Mesenchymal stem cell (in vitro differentiated cells and primary cell): ENCODE measurements around the gene ZFYVE21. TPM values are rescaled to one million over a fixed set of nuclear protein-coding genes. Genes with fewer than 3 reads are reported as not detected.

Source experiments
- DNase-seq: peaks from one replicate; pipeline ENCODE4 v3.0.0-alpha.2; 2013
- H2AFZ ChIP-seq: one replicate; pipeline ENCODE4 v1.6.1; 2013; ENCODE audit warnings: low read depth, mild to moderate bottlenecking, control low read depth, inconsistent platforms, low read length, moderate library complexity
- H2AK5ac ChIP-seq: 2 replicates; pipeline ENCODE4 v1.6.1; 2013; ENCODE audit warnings: low read length, moderate library complexity, mild to moderate bottlenecking, inconsistent platforms; ENCODE audit not compliant: severe bottlenecking
- H2BK120ac ChIP-seq: one replicate; pipeline ENCODE4 v1.6.1; 2013; ENCODE audit warnings: low read depth, mild to moderate bottlenecking, inconsistent platforms, low read length, moderate library complexity
- H2BK12ac ChIP-seq, 2 experiments: one replicate each; pipeline ENCODE4 v1.6.1; 2013; ENCODE audit warnings: inconsistent platforms in 2 of 2, low read length in 2 of 2, mild to moderate bottlenecking in 2 of 2, moderate library complexity in 2 of 2, control low read depth in 1 of 2
- H2BK15ac ChIP-seq: one replicate; pipeline ENCODE4 v1.6.1; 2013; ENCODE audit warnings: mild to moderate bottlenecking, low read depth, inconsistent platforms; ENCODE audit not compliant: poor library complexity, severe bottlenecking
- H2BK5ac ChIP-seq: 2 replicates; pipeline ENCODE4 v1.6.1; 2013; ENCODE audit warnings: low read depth, mild to moderate bottlenecking, low read length, control low read depth, inconsistent platforms; ENCODE audit not compliant: poor library complexity, severe bottlenecking
- H3K14ac ChIP-seq, 2 experiments: one replicate each; pipeline ENCODE4 v1.6.1; 2013; ENCODE audit warnings: inconsistent platforms in 2 of 2, low read length in 2 of 2, control low read depth in 1 of 2, mild to moderate bottlenecking in 1 of 2, moderate library complexity in 1 of 2
- H3K18ac ChIP-seq, 2 experiments: one replicate each; pipeline ENCODE4 v1.6.1; 2013; ENCODE audit warnings: inconsistent platforms in 2 of 2, low read length in 2 of 2, control low read depth in 1 of 2, low read depth in 1 of 2, mild to moderate bottlenecking in 1 of 2
- H3K23ac ChIP-seq, 2 experiments: one replicate each; pipeline ENCODE4 v1.6.1; 2013; ENCODE audit warnings: inconsistent platforms in 2 of 2, low read length in 2 of 2, mild to moderate bottlenecking in 2 of 2, moderate library complexity in 2 of 2, control low read depth in 1 of 2
- H3K27ac ChIP-seq: 2 replicates; pipeline ENCODE4 v1.5.1; 2013; ENCODE audit warnings: mild to moderate bottlenecking, moderate library complexity, low read length, control low read depth, inconsistent platforms; ENCODE audit not compliant: poor library complexity, severe bottlenecking
- H3K27me3 ChIP-seq, 2 experiments: 2 replicates each; pipeline versions ENCODE4 v1.6.1 to v1.7.0; 2013; ENCODE audit warnings: low read length in 2 of 2, mild to moderate bottlenecking in 2 of 2, moderate library complexity in 2 of 2, control low read depth in 1 of 2, inconsistent platforms in 1 of 2; ENCODE audit not compliant: control insufficient read depth in 1 of 2, insufficient read depth in 1 of 2
- H3K36me3 ChIP-seq, 2 experiments: 2 replicates each; pipeline versions ENCODE4 v1.6.1 to v1.7.0; 2013; ENCODE audit warnings: low read length in 2 of 2, control low read depth in 1 of 2, inconsistent platforms in 1 of 2, low read depth in 1 of 2, mild to moderate bottlenecking in 1 of 2; ENCODE audit not compliant: insufficient read depth in 2 of 2, control insufficient read depth in 1 of 2
- H3K4ac ChIP-seq, 2 experiments: one replicate each; pipeline ENCODE4 v1.6.1; 2013; ENCODE audit warnings: inconsistent platforms in 2 of 2, low read length in 2 of 2, mild to moderate bottlenecking in 2 of 2, moderate library complexity in 2 of 2, control low read depth in 1 of 2, low read depth in 1 of 2
- H3K4me1 ChIP-seq: 2 replicates; pipeline ENCODE4 v1.6.1; 2013; ENCODE audit warnings: low read depth, low read length, control low read depth; ENCODE audit not compliant: control insufficient read depth, insufficient read depth
- H3K4me2 ChIP-seq: 2 replicates; pipeline ENCODE4 v1.6.1; 2013; ENCODE audit warnings: low read length, mild to moderate bottlenecking, inconsistent platforms; ENCODE audit not compliant: poor library complexity, severe bottlenecking
- H3K4me3 ChIP-seq, 2 experiments: 2 replicates each; pipeline versions ENCODE4 v1.5.1 to v1.7.0; 2013; ENCODE audit warnings: low read length in 2 of 2, mild to moderate bottlenecking in 2 of 2, control low read depth in 1 of 2, low read depth in 1 of 2; ENCODE audit not compliant: insufficient read depth in 1 of 2
- H3K79me1 ChIP-seq: replicated peaks from 2 replicates; pipeline ENCODE4 v1.6.1; 2013; ENCODE audit warnings: mild to moderate bottlenecking, control low read depth, low read length, inconsistent platforms; ENCODE audit not compliant: poor library complexity, severe bottlenecking
- H3K9ac ChIP-seq: 2 replicates; pipeline ENCODE4 v1.7.0; 2013; ENCODE audit warnings: mild to moderate bottlenecking, low read length, moderate library complexity
- H3K9me3 ChIP-seq: 2 replicates; pipeline ENCODE4 v1.7.0; 2013; ENCODE audit warnings: mild to moderate bottlenecking, low read length; ENCODE audit not compliant: control insufficient read depth
- H4K8ac ChIP-seq: one replicate; pipeline ENCODE4 v1.6.1; 2013; ENCODE audit warnings: inconsistent platforms, mild to moderate bottlenecking, low read length, moderate library complexity
- H4K91ac ChIP-seq: one replicate; pipeline ENCODE4 v1.6.1; 2013; ENCODE audit warnings: mild to moderate bottlenecking, low read length, inconsistent platforms
- WGBS: methylation state at CpG from one replicate; pipeline ENCODE4 v1.1.7; 2013; ENCODE audit warnings: mixed read lengths; 5-methylcytosine and 5-hydroxymethylcytosine counted together
- polyA plus RNA-seq, 2 experiments: library from polyadenylated mRNA; stranded (reverse); fragments of 200-250 nt; gene quantifications; one replicate each; pipeline ENCODE4 v1.2.3, GENCODE V29; 2013

Gene ZFYVE21
- 44.0 TPM for polyA plus RNA-seq (2013, experiment 1 of 2)
- polyA plus RNA-seq (2013, experiment 2 of 2) = 43.8 TPM

DNA sequence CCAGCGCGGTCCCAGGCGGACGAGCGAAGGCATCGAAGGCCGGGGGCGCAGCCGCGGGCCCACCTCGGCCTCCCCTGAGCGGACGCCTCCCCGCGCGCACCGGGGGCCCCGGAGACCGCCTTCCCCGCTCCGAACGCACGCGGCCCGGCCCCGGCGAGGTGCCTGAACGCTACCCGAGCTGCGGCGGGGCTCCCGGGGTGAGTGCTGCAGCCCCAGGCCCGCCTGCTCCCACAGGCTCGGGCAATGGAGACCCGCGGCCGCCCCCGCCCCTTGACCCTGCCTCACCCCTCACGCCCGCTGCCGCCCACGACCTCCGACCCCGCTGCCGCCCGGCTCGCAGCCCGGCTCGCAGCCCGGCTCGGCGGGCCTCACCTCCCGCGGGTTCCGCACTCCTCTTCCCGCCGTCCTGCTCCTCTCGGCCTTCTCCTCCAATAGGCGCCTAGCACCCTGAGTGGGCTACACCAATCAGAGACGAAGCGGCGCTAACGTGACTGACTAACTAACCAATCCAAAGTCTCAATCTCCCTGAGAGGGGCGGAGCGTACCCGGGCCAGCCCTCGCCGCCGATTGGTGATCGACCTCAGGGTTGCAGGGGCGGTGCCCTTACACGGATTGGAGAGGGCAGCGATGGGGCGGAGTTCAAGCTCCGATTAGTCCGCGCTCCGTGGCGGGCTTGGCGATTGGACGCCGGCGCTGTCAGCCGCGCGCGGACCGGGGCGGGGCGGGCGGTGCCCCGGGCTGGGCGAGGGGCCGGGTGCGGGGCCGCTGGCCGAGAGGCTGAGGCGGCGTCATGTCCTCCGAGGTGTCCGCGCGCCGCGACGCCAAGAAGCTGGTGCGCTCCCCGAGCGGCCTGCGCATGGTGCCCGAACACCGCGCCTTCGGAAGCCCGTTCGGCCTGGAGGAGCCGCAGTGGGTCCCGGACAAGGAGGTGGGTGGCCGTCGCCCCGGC is at the start of gene ZFYVE21, which contains the start of gene XRCC3:
ZFYVE21 (plus strand) TSS at position 759 of the 949 bp plus-strand sequence; CDS start at position 791, 32 bp downstream.
XRCC3 (minus strand) TSS at position 400 of the 949 bp plus-strand sequence. CDS start 4,364 bp downstream, outside the sequence.
- peak within 1 kb of the TSS; percentile 57 for H4K8ac ChIP-seq
- H3K23ac ChIP-seq = peak within 1 kb of the TSS in 1 of 2 experiments; percentile 51
- peak within 1 kb of the TSS; percentile 90 for H3K4me2 ChIP-seq
- H3K9me3 ChIP-seq = no peaks in the 10 kb centered on the region
- peak within 1 kb of the TSS; percentile 84 for H3K9ac ChIP-seq
- H3K79me1 ChIP-seq = peaks cover 36% of the 10 kb centered on the region
- peak; percentile 99 for DNase-seq
- under 1% methylated on average over 90 of the region's 121 CpGs for WGBS
- H3K14ac ChIP-seq = peak within 1 kb of the TSS in 1 of 2 experiments; percentile 94
- H3K4me3 ChIP-seq = peak within 1 kb of the TSS; percentile 90 to 92
- peak within 1 kb of the TSS; percentile 49 for H2AFZ ChIP-seq
- H3K27me3 ChIP-seq = no peaks in the 10 kb centered on the region
- H3K36me3 ChIP-seq = peaks cover 8 to 27% of the 10 kb centered on the region in 2 experiments
- H3K4me1 ChIP-seq = peaks cover 32% of the 10 kb centered on the region
- peak within 1 kb of the TSS; percentile 59 to 67 for H3K4ac ChIP-seq
- H2BK15ac ChIP-seq = peak within 1 kb of the TSS; percentile 38
- H2BK120ac ChIP-seq = peak within 1 kb of the TSS; percentile 44
- peak within 1 kb of the TSS in 1 of 2 experiments; percentile 52 for H2BK12ac ChIP-seq
- H2AK5ac ChIP-seq = peak within 1 kb of the TSS; percentile 1
- no peak within 1 kb of the TSS for H3K27ac ChIP-seq
- peak within 1 kb of the TSS; percentile 59 for H4K91ac ChIP-seq
- H3K18ac ChIP-seq = peak within 1 kb of the TSS; percentile 73 to 74
- no peak within 1 kb of the TSS for H2BK5ac ChIP-seq

DNA sequence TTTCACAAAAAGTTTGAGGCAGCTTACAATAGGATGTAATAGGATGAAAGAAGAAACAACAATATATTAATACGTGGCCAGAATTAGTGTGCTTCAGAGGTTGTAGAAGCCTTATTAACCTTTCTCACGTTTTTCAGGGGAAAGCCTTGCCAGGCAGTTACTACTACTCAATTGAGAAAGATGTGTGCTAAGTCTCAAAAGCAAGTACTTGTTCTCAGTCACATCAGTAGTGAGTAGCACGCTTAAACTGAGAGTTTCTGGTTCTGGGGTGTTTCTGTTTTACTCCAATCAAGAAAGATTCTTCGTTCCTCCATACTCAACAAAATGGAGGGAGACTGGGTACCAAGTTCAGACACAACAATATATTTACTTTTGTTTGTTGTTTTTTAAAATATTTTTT is 47.9 kb upstream of the ZFYVE21 start:
- no peak overlapping the region for H3K4me3 ChIP-seq
- H2BK120ac ChIP-seq = no peak overlapping the region
- H2BK12ac ChIP-seq = no peak overlapping the region
- 100% methylated on average over 2 of the region's 4 CpGs for WGBS
- H3K79me1 ChIP-seq = peaks cover 19% of the 10 kb centered on the region
- H3K18ac ChIP-seq = no peak overlapping the region
- no peak overlapping the region for H3K14ac ChIP-seq
- no peak overlapping the region for H2AFZ ChIP-seq
- H3K4me2 ChIP-seq = no peak overlapping the region
- H3K9me3 ChIP-seq = no peaks in the 10 kb centered on the region
- no peak overlapping the region for H2AK5ac ChIP-seq
- no peak overlapping the region for H3K9ac ChIP-seq
- H3K27ac ChIP-seq = no peak overlapping the region
- H2BK5ac ChIP-seq = no peak overlapping the region
- H4K91ac ChIP-seq = no peak overlapping the region
- no peak overlapping the region for H4K8ac ChIP-seq
- H3K23ac ChIP-seq = no peak overlapping the region
- H3K4ac ChIP-seq = no peak overlapping the region
- DNase-seq = no peak
- H3K27me3 ChIP-seq = no peaks in the 10 kb centered on the region
- H3K36me3 ChIP-seq = peaks cover 50 to 78% of the 10 kb centered on the region in 2 experiments
- no peak overlapping the region for H2BK15ac ChIP-seq
- peaks cover 6% of the 10 kb centered on the region for H3K4me1 ChIP-seq

DNA sequence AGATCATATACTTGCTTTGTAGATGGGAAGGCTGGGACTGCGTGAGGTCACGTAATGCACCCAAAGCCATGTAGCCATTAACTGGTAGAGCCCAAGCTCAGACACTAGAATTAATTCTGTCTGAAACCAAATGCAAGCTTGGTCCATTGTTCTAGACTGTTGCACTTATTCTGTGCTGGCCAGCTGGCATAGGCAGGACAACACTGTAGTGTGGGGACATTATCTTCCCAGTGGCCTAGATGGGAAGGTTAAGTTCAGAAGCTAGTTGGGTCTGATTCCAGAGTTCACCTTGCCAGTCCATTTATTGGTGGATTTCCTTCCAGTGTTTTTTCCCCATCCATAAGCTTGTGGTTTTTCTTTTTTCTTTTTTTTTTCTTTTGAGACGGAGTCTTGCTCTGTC is 47.5 kb upstream of the ZFYVE21 start:
- H3K4me1 ChIP-seq = peaks cover 6% of the 10 kb centered on the region

DNA sequence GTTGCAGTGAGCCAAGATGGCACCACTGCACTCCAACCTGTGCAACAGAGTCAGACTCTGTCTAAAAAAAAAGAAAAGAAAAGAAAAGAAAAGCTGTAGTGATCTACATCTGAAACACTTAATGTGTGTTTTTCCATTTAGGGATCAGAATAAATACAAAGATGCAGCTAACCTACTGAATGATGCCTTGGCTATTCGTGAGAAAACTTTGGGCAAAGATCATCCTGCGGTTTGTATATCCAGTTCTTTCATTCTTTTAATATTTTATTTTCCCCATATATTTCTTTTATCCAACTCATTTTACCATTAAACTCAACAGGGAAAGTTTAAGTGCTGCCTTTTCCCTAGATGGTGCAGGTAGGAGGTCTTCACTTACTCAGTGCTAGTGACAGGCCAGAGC is 46.2 kb upstream of the ZFYVE21 start:
- no peak overlapping the region for H2AFZ ChIP-seq

More for the DNA sequence above, 47.5 kb upstream of the ZFYVE21 start:
- Histone ChIP-seq H3K4ac (no peak overlapping the region), H3K9ac (no peak overlapping the region), H3K79me1 (peaks cover 22% of the 10 kb centered on the region), H2BK120ac (no peak overlapping the region), H2AFZ (no peak overlapping the region), H3K4me3 (no peak overlapping the region), H3K4me2 (no peak overlapping the region), H2BK15ac (no peak overlapping the region), H3K23ac (no peak overlapping the region), H3K9me3 (no peaks in the 10 kb centered on the region), H3K36me3 (peaks cover 47 to 80% of the 10 kb centered on the region in 2 experiments), H4K91ac (no peak overlapping the region), H2BK12ac (peak overlapping the region in 1 of 2 experiments; percentile 19), H3K18ac (no peak overlapping the region), H3K27ac (no peak overlapping the region), H3K27me3 (no peaks in the 10 kb centered on the region), H2AK5ac (peak overlapping the region; percentile 22), H2BK5ac (no peak overlapping the region), H3K14ac (no peak overlapping the region), H4K8ac (no peak overlapping the region)
- WGBS = 98% methylated on average over 3 of the region's 3 CpGs
- DNase-seq = no peak

More for the DNA sequence above, 46.2 kb upstream of the ZFYVE21 start:
- H3K14ac ChIP-seq = no peak overlapping the region
- H3K36me3 ChIP-seq = peaks cover 47 to 81% of the 10 kb centered on the region in 2 experiments
- no peak overlapping the region for H3K23ac ChIP-seq
- no peak overlapping the region for H2AK5ac ChIP-seq
- H2BK12ac ChIP-seq = no peak overlapping the region
- H4K8ac ChIP-seq = no peak overlapping the region
- H3K27ac ChIP-seq = no peak overlapping the region
- no peak overlapping the region for H2BK5ac ChIP-seq
- H3K9ac ChIP-seq = no peak overlapping the region
- H3K9me3 ChIP-seq = no peaks in the 10 kb centered on the region
- no peak overlapping the region for H2BK15ac ChIP-seq
- H3K4me2 ChIP-seq = no peak overlapping the region
- no peak overlapping the region for H3K4me3 ChIP-seq
- H3K18ac ChIP-seq = no peak overlapping the region
- H3K4me1 ChIP-seq = no peaks in the 10 kb centered on the region
- H4K91ac ChIP-seq = no peak overlapping the region
- no peak overlapping the region for H3K4ac ChIP-seq
- no peak for DNase-seq
- H3K27me3 ChIP-seq = no peaks in the 10 kb centered on the region
- 100% methylated on average over 2 of the region's 2 CpGs for WGBS
- no peak overlapping the region for H2BK120ac ChIP-seq
- peaks cover 24% of the 10 kb centered on the region for H3K79me1 ChIP-seq
